GM21381 (cell line): ENCODE results near the gene SNRNP40.

Source experiments
- ATAC-seq: cut with Tn5 transposase; IDR thresholded peaks from one replicate; pipeline ENCODE4 v1.9.1; 2021; ENCODE audit warnings: mild to moderate bottlenecking, moderate library complexity; ENCODE audit not compliant: unreplicated experiment

The SNRNP40 gene

GRCh38 chr1:31296486-31297276 is at the start of gene SNRNP40, which contains the start of gene ZCCHC17:
SNRNP40 (minus strand) TSS chr1:31296788; CDS start chr1:31296751, 37 bp downstream.
ZCCHC17 (plus strand) TSS chr1:31297032; CDS start chr1:31310099, 13,067 bp downstream.
- ATAC-seq = peak; percentile 95

GRCh38 chr1:31345635-31346034 is 49.0 kb upstream of the SNRNP40 start:
- no peak for ATAC-seq

DNA sequence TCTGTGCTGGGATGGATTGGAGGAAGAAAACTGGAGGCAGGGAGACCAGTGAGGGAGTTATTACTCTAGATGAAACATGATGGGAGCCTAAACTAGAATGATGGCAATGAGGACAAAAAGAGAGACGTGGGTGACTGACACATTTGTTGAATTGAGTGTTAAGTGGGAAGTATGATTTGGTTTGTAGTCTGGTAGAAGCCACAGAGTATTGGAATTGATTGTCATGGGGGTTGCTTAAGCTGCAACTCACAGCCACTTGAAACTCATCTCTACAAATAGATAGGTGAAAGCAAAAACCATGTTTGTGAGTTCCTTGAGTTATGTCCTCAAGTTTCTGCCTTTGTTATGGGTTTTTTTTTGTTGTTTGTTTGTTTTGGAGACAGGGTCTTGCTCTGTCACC is 47.9 kb upstream of the SNRNP40 start:
- no peak for ATAC-seq

DNA sequence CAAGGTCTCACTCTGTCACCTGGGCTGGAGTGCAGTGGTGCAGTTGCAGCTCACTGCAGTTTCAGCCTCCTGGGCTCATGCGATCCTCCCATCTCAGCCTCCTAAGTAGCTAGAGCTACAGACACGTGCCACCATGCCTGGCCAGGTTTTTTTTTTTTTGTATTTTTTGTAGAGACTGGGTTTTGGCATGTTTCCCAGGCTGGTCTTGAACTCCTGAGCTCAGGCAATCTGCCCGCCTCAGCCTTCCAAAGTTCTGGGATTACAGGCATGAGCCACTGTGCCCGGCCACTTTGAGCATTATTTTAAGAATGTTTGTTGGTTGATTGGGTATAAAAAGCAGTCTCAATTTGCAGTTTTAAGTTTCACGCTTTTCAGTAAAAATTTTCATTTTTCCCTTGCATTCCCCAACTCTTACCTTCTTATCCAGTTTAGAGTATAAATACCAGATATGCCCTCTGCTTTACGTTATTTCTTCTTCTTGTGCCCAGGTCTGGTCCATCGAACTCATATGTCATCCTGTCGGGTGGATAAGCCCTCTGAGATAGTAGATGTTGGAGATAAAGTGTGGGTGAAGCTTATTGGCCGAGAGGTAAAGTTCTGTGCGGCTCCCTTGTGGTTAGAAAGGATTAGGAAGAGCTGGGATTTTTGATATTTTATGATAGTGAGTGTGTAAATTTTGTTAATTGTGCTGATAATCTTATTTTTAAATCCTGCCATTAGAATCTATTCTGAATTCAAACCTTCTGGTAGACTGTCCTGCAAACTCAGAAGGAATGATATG is 40.3 kb upstream of the SNRNP40 start:
- no peak for ATAC-seq

- ATAC-seq = no peak
Measured at GRCh38 chr1:31335007-31335406, 38.4 kb upstream of the SNRNP40 start.

DNA sequence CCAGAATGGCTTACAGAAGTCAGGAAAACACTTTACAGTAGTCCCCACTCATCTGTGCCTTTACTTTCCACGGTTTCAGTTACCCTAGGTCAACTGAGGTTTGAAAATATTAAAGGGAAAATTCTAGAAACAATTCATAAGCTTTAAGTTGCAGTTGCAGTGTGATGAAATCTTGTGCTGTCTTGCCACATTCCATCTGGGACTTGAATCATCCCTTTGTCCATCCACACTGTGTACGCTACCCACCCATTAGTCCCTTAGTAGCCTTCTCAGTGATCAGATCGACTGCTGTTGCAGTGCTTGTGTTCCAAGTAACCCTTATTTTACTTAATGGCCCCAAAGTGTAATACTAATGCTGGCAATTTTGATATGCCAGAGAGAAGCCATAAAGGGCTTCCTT is 30.8 kb upstream of the SNRNP40 start:
- ATAC-seq = no peak

GRCh38 chr1:31326461-31326860 is 29.9 kb upstream of the SNRNP40 start:
- no peak for ATAC-seq

- no peak for ATAC-seq
Measured at GRCh38 chr1:31324992-31325391, 28.4 kb upstream of the SNRNP40 start.

DNA sequence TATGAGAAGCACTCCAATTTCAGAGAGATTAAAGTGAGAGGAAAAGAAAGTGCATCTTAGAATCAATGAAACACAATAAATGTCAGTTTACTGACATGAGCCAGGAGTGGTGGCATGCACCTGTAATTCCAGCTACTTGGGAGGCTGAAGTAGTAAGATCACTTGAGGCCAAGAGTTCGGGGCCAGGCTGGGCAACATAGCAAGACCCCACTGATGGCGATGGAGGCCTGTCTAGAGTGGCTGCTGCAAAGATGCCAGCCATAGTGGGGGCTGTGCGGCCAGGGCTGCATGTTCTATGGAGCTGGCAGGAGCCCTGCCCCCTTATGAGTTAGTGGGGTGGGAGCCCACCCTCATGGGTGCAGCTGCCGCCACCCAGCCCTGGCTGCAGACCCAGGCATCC is 27.5 kb upstream of the SNRNP40 start:
- ATAC-seq = no peak

GRCh38 chr1:31318146-31318545 is 21.6 kb upstream of the SNRNP40 start:
- no peak for ATAC-seq

- no peak for ATAC-seq
Measured at GRCh38 chr1:31315902-31316301, 19.3 kb upstream of the SNRNP40 start.

DNA sequence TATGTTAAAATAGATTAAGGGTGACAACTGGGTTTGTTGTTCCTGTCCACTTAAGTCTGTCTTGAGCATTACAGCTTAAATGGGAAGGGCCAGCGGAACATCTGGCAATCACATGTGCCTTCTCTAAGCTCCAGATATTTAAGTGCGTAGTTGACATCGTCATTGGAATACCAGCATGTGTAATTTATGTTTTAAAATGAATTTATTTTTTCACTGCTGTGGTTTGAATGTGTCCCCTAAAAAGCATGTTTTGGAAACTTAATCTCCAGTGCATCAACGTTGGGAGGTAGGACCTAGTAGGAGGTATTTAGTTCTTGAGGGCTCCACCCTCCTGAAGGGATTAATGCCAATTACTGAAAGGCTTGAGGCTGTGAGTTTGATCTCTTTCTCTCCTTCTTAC is 13.6 kb upstream of the SNRNP40 start:
- ATAC-seq = no peak

DNA sequence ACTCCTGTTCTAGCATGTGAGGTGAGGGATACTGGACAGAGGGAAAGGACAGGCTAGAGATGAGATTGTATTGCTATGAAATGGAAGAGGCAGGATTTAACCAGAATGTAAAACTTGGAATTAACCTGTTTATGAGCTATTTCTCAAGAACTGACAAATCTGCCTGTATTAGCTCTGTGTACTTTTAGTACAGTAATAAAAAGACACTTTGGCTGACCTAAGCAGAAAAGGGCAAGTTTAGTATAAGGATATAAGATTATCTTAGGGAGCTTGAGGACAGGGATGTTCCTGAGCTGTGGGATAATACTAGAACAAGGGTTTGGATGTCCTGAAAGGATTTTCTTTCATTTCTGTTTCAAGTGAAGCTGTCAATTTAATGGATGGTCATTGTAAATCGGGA is 11.4 kb upstream of the SNRNP40 start:
- no peak for ATAC-seq

DNA sequence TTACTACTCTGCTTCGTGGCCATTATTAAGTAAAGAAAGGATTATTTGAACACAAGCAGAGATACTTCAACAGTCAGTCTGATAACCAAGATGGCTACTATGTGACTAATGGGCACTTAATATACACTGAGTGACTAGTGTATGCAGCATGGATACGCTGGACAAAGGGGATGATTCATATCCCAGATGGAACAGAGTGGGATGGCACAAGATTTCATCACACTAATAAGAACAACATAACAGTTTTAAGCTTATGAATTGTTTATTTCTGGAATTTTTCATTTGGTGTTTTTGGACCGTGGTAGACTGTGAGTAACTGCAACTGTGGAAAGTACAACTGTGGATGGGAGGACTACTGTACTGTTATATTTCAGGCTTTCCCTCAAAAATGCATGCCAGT is 9.7 kb upstream of the SNRNP40 start:
- no peak for ATAC-seq

DNA sequence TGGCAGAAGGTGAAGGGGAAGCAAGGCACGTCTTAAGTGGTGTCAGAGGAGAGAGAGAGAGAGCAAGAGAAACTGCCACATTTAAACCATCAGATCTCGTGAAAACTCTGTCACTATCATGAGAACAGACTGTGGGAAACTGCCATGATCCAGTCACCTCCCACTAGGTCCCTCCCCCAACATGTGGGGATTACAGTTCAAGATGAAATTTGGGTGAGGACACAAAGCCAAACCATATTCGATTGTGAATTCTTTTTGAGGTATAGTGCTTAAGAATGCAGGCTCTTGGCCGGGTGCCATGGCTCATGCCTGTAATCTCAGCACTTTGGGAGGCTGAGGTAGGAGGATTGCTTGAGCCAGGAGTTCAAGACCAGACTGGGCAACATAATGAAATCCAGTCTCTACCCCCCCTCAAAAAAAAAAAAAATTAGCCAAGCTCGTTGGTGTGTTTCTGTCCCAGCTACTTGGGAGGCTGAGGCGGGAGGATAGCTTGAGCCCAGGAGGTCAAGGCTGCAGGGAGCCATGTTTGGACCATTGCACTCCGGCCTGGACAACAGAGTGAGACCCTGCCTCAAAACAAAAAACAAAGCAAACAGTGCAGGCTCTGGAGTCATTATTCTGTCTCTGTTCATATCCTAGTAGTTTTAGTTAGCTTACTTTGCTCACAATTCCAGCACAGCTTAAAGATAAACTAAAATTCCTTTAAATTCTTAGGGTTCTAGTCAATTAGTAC is 6.3 kb upstream of the SNRNP40 start:
- ATAC-seq = no peak

GRCh38 chr1:31300193-31300592 is 3.6 kb upstream of the SNRNP40 start:
- no peak for ATAC-seq

- ATAC-seq = no peak
Measured at GRCh38 chr1:31299365-31299764, 2.8 kb upstream of the SNRNP40 start.

DNA sequence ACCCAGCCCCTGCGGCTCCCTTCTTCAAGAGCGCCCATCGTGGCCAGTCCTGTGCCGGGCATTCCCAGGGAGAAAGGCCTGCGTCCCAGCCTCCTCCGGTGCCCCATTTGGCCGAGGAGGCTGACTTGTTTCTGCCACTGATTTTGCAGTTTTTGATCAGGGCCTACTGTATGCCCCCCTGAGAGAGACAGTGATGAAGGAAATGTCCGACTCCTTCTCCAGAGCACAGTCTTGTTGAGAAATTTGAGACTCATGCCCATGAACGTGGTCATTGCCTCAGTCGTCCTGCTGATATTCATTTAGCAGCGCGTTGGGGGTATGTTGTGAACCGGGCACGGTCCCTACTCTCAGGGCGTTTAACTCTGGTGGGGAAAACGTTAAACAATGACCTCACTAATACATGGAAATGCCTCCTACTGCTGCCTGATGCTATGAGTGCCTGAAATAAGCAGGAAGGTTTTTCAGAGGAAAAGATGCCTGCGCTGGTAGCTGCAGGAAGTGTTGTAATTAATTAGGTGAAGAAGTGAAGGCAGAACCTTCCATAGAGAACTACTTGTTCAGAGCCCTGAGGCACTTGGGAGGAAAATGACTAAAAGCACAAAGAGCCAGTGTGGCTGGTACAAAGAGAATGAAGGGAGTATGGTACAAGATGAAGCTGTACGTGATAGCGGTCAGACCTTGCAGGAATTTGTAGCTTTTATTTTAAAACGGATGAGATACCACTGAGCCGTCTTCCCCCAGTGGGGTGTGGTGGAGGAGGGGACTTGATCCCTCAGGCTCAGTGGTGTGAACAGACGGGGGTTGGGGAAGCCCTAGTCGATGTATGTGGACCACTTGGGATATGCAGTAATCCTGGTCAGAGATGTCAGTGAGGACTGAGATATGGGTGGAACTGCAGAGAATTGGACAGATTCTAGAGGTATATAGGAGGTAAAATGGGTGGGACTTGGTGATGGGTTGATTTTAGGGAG is 974 bp upstream of the SNRNP40 start:
- no peak for ATAC-seq

DNA sequence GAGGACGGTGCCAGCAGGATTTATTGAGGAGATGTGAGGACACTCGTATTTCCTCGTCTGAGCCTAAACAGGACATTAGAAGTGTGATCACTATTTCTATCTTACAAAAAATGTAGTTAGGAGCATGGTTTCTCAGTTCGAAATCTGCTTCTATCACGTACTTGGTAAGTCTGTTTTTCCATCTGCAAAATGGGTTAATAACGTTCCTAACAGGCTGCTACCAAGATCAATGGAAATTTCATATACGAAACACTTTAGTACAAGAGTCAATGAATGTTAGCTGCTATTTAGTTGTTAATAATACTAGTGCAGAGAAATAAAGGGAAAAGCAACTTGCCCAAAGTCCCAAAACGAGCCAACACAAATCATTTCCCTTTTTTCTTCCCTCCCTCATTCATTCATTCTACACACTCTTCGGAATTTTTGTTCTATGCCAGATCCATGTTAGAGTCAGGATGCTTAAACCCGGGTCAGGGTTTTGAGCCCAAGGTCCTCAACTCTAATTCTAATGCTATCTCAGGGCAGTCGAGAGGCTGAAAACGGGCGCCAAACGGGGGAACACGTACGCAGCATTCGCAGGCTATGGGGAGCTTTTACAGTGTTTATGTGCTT is 608 bp downstream of the SNRNP40 start:
- no peak for ATAC-seq

- ATAC-seq = no peak
Measured at GRCh38 chr1:31289021-31289420, 7.6 kb downstream of the SNRNP40 start.
